ENCODE measurements around the gene ZNF100. TPM values are rescaled to one million over a fixed set of nuclear protein-coding genes. Genes with fewer than 3 reads are reported as not detected.
"Not testable (repeated sequence)": the region's sequence is repeated elsewhere in the genome, so short reads cannot be mapped to it uniquely, and the experiment has no call there.

Gene ZNF100
- total RNA-seq, 1 experiment from 2014 or later: 12.1 TPM

DNA sequence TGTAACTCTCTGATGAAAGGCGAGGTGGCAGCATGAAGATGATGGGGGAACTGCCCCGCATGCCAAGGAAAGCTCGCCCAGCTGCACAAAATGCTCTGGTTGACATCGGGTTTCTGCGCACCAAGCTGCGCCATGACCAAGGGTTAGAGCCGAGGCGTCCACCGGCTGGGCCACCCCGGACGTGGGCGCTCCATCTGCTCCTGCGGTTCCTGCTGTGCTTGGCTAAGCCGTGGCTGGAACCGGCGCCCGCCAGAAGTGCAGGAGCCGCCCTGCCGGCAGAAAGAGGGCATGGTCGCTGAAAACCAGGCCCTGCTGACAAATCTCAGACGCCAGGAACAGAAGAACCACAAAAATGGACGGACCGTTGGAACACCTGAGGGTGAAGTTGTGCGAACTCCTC lies 57.9 kb downstream of the ZNF100 start:
- Histone ChIP-seq H3K27me3 (ENCODE audit: control insufficient read depth, insufficient read depth, low read length) (no peaks in the 10 kb centered on the region), H3K9me3 (ENCODE audit: control insufficient read depth, insufficient read depth, low read depth, low read length) (no peaks in the 10 kb centered on the region), H3K36me3 (ENCODE audit: control insufficient read depth, insufficient read depth, low read length) (no peaks in the 10 kb centered on the region), H3K4me3 (ENCODE audit: low read depth in 2 of 2, low read length in 2 of 2) (no peak overlapping the region), H3K4me1 (ENCODE audit: control insufficient read depth, insufficient read depth, low read length) (no peaks in the 10 kb centered on the region), H3K27ac (ENCODE audit: low read length) (no peak overlapping the region)
- in situ Hi-C loops (cut with HindIII; ENCODE audit: low pct_unique_long_range_greater_than_20kb, low sequenced_read_pairs) (no loop called here), intact Hi-C loops (cut with micrococcal nuclease; ENCODE audit: unreplicated experiment) (no loop called here)
- ChIA-PET POLR2A (no interaction called here), CTCF (no interaction called here)
- no TSS peak for BruUV-seq (replicated peaks)
- ATAC-seq (no peak), DNase-seq (ENCODE audit: low read depth, low spot score) (no peak)
- TF ChIP-seq TCF7L2 (IDR thresholded peaks at IDR 0.05; ENCODE audit: low read depth, low read length) (no peak), POLR2AphosphoS5 (IDR thresholded peaks at IDR 0.05; ENCODE audit: low read depth, low read length) (no peak)

DNA sequence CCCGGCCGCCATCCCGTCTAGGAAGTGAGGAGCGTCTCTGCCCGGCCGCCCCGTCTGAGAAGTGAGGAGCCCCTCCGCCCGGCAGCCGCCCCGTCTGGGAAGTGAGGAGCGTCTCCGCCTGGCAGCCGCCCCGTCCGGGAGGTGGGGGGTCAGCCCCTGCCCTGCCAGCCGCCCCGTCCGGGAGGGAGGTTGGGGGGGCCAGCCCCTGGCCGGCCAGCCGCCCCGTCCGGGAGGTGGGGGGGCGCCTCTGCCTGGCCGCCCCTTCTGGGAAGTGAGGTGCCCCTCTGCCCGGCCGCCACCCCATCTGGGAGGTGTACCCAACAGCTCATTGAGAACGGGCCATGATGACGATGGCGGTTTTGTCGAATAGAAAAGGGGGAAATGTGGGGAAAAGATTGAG lies 59.5 kb downstream of the ZNF100 start:
- in situ Hi-C loops (cut with HindIII; ENCODE audit: low pct_unique_long_range_greater_than_20kb, low sequenced_read_pairs); BruUV-seq (replicated peaks); intact Hi-C loops (cut with micrococcal nuclease; ENCODE audit: unreplicated experiment): not testable (repeated sequence)

DNA sequence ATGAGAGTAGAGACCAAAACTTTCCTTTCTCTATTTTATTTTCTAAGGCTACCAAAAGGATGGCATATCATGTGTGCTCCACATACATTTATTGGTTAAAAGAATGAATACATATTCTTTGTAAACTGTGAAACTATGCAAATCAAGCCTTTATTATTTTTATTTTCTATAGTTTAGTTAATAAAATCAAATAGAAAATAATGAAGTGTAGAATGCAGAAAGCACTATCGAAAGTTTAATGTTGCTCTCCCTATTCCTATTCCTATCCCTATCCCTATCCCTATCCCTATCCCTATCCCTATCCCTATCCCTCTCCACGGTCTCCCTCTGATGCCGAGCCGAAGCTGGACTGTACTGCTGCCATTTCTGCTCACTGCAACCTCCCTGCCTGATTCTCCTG lies 60.3 kb downstream of the ZNF100 start:
- CTCF ChIA-PET: interaction anchor here (0.6 kb wide), 1 partner anchor 321 kb away, joined by 4 read pairs; no protein-coding TSS in a partner anchor
- no peaks in the 10 kb centered on the region for H3K9me3 ChIP-seq (ENCODE audit: control insufficient read depth, insufficient read depth, low read depth, low read length)
- DNase-seq (ENCODE audit: low read depth, low spot score) (no peak), ATAC-seq (no peak)
- H3K4me1 ChIP-seq (ENCODE audit: control insufficient read depth, insufficient read depth, low read length): no peaks in the 10 kb centered on the region
- in situ Hi-C loops (cut with HindIII; ENCODE audit: low pct_unique_long_range_greater_than_20kb, low sequenced_read_pairs) (no loop called here), intact Hi-C loops (cut with micrococcal nuclease; ENCODE audit: unreplicated experiment) (no loop called here)
- no TSS peak for BruUV-seq (replicated peaks)
- no peaks in the 10 kb centered on the region for H3K36me3 ChIP-seq (ENCODE audit: control insufficient read depth, insufficient read depth, low read length)
- no peak overlapping the region for H3K27ac ChIP-seq (ENCODE audit: low read length)
- no peaks in the 10 kb centered on the region for H3K27me3 ChIP-seq (ENCODE audit: control insufficient read depth, insufficient read depth, low read length)
- TF ChIP-seq, protein P1, sequence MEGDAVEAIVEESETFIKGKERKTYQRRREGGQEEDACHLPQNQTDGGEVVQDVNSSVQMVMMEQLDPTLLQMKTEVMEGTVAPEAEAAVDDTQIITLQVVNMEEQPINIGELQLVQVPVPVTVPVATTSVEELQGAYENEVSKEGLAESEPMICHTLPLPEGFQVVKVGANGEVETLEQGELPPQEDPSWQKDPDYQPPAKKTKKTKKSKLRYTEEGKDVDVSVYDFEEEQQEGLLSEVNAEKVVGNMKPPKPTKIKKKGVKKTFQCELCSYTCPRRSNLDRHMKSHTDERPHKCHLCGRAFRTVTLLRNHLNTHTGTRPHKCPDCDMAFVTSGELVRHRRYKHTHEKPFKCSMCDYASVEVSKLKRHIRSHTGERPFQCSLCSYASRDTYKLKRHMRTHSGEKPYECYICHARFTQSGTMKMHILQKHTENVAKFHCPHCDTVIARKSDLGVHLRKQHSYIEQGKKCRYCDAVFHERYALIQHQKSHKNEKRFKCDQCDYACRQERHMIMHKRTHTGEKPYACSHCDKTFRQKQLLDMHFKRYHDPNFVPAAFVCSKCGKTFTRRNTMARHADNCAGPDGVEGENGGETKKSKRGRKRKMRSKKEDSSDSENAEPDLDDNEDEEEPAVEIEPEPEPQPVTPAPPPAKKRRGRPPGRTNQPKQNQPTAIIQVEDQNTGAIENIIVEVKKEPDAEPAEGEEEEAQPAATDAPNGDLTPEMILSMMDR (IDR thresholded peaks at IDR 0.05): no peak
- TF ChIP-seq TCF7L2 (IDR thresholded peaks at IDR 0.05; ENCODE audit: low read depth, low read length) (no peak), SIN3A (IDR thresholded peaks at IDR 0.05; ENCODE audit: borderline replicate concordance, insufficient read depth, low read depth, low read length) (no peak), POLR2AphosphoS5 (IDR thresholded peaks at IDR 0.05; ENCODE audit: low read depth, low read length) (no peak)
- TF ChIP-seq, protein P2, sequence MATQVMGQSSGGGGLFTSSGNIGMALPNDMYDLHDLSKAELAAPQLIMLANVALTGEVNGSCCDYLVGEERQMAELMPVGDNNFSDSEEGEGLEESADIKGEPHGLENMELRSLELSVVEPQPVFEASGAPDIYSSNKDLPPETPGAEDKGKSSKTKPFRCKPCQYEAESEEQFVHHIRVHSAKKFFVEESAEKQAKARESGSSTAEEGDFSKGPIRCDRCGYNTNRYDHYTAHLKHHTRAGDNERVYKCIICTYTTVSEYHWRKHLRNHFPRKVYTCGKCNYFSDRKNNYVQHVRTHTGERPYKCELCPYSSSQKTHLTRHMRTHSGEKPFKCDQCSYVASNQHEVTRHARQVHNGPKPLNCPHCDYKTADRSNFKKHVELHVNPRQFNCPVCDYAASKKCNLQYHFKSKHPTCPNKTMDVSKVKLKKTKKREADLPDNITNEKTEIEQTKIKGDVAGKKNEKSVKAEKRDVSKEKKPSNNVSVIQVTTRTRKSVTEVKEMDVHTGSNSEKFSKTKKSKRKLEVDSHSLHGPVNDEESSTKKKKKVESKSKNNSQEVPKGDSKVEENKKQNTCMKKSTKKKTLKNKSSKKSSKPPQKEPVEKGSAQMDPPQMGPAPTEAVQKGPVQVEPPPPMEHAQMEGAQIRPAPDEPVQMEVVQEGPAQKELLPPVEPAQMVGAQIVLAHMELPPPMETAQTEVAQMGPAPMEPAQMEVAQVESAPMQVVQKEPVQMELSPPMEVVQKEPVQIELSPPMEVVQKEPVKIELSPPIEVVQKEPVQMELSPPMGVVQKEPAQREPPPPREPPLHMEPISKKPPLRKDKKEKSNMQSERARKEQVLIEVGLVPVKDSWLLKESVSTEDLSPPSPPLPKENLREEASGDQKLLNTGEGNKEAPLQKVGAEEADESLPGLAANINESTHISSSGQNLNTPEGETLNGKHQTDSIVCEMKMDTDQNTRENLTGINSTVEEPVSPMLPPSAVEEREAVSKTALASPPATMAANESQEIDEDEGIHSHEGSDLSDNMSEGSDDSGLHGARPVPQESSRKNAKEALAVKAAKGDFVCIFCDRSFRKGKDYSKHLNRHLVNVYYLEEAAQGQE (IDR thresholded peaks at IDR 0.05; ENCODE audit: insufficient read depth in 1 of 2, low read depth in 2 of 2, low read length in 1 of 2): no peak
- H3K4me3 ChIP-seq (ENCODE audit: low read depth in 2 of 2, low read length in 2 of 2): no peak overlapping the region
- POLR2A ChIA-PET: no interaction called here

More for the DNA sequence above, 59.5 kb downstream of the ZNF100 start:
- H3K4me3 ChIP-seq (ENCODE audit: low read depth in 2 of 2, low read length in 2 of 2); ATAC-seq; H3K27ac ChIP-seq (ENCODE audit: low read length); POLR2A ChIA-PET; H3K4me1 ChIP-seq (ENCODE audit: control insufficient read depth, insufficient read depth, low read length); DNase-seq (ENCODE audit: low read depth, low spot score); H3K36me3 ChIP-seq (ENCODE audit: control insufficient read depth, insufficient read depth, low read length); H3K27me3 ChIP-seq (ENCODE audit: control insufficient read depth, insufficient read depth, low read length); H3K9me3 ChIP-seq (ENCODE audit: control insufficient read depth, insufficient read depth, low read depth, low read length): not testable (repeated sequence)
- CTCF ChIA-PET: interaction anchor here (0.6 kb wide), 1 partner anchor 322 kb away, joined by 4 read pairs; no protein-coding TSS in a partner anchor
